ENCODE results near the gene ROS1.

The ROS1 gene

GRCh38 chr6:117311726-117312125 lies 114.0 kb downstream of the ROS1 start:
- no peak for DNase-seq (ENCODE audit: low read depth in 2 of 2, low spot score in 1 of 2)

- no peak for DNase-seq (ENCODE audit: low read depth in 2 of 2, low spot score in 1 of 2)
These were observed 114.4 kb downstream of the ROS1 start for GRCh38 chr6:117311310-117311709.

DNA sequence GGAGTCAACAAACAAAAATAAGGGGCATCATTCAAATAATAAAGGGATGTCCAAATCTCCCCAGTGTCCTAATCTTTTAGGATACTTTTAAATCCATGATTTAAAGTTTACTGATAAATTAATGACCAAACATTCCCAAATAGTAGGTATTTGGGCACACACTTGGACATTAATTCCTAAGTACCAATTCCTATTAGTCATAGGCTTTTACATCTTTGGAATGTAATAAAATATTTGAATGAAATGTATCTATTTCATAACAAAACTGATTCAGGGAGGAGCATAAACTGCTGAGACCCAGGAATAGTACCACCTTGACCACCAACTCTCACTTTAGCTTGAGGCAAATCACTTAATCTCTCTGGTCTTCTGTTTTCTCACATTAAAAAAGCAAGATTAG lies 116.1 kb downstream of the ROS1 start:
- DNase-seq (ENCODE audit: low read depth in 2 of 2, low spot score in 1 of 2) = no peak

DNA sequence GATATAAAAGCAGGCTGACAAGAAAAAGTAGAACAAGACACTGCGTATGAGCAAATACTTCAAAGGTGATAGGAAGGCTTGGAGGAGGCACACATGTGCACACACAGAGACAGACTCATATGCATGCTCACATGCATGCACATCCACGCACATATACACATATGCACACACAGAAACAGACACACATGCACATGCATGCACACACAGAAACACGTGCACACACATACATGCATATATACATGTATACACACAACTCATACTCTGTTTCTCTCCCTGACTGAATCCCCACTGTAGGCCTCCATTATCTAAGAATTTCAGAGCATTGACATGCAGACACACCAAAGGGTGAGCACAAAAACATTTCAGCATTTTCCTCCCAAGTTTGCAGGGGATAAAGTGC lies 116.7 kb downstream of the ROS1 start:
- no peak for DNase-seq (ENCODE audit: low read depth in 2 of 2, low spot score in 1 of 2)

DNA sequence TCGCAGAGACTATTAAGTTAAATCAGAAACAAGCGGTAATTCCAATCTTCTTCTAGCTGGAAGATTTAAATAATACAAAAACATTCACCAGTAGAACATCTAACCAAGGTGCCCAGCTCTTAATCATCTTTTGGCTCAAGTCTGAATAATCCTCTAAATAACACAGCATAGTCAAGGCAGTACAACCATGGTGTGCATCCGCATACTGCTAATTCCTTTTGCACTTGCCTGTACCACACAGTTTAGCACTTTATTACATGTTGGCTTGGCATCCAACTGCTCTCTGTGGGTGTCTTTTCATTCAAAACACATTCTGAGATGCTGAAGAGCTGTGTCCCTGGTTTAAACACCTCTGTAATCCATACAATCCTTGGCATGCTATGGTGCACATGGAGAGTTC lies 118.1 kb downstream of the ROS1 start:
- DNase-seq (ENCODE audit: low read depth in 2 of 2, low spot score in 1 of 2) = no peak

- no peak for DNase-seq (ENCODE audit: low read depth in 2 of 2, low spot score in 1 of 2)
These were observed 119.4 kb downstream of the ROS1 start for GRCh38 chr6:117306227-117306790.

DNA sequence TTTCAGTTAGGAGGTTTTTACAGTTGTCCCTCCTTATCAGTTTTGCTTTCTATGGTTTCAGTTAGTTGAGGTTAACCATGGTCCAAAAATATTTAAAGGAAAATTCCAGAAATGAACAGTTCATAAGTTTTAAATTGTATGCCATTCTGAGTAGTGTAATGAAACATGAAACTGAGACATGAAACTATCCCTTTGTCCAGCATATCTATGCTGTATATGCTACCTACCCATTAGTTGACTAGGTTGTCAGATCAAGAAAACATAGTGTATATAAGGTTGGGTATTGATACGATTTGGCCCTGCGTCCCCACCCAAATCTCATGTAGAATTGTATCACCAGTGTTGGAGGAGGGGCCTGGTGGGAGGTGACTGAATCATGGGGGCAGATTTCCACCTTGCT lies 121.3 kb downstream of the ROS1 start:
- DNase-seq (ENCODE audit: low read depth in 2 of 2, low spot score in 1 of 2) = no peak

- no peak for DNase-seq (ENCODE audit: low read depth in 2 of 2, low spot score in 1 of 2)
These were observed 122.4 kb downstream of the ROS1 start for GRCh38 chr6:117303323-117303722.

GRCh38 chr6:117298941-117299340 lies 126.8 kb downstream of the ROS1 start:
- no peak for DNase-seq (ENCODE audit: low read depth in 2 of 2, low spot score in 1 of 2)

- no peak for DNase-seq (ENCODE audit: low read depth in 2 of 2, low spot score in 1 of 2)
These were observed 135.4 kb downstream of the ROS1 start for GRCh38 chr6:117290173-117290846.

GRCh38 chr6:117288083-117288715 lies 137.5 kb downstream of the ROS1 start:
- DNase-seq (ENCODE audit: low read depth in 2 of 2, low spot score in 1 of 2) = no peak

DNA sequence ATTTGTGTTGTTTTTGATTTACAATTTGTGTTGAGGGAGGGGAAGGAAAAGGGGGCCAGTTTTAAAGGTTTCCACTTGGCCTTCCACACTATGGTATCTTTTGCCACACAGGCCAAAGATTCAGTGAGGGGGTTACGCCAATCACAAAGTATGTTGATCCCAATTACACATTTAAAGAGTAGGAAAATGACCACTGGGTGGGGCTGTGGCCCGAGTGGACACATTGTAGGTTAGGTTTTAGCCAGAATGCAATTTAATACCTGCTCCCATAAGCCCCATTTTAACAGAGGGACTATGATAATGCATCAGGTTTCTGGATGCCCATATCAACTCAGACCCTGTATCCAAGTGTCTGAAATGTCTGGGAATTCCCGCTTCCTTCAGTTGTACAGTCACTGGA lies 144.8 kb downstream of the ROS1 start:
- no peak for DNase-seq (ENCODE audit: low read depth in 2 of 2, low spot score in 1 of 2)

DNA sequence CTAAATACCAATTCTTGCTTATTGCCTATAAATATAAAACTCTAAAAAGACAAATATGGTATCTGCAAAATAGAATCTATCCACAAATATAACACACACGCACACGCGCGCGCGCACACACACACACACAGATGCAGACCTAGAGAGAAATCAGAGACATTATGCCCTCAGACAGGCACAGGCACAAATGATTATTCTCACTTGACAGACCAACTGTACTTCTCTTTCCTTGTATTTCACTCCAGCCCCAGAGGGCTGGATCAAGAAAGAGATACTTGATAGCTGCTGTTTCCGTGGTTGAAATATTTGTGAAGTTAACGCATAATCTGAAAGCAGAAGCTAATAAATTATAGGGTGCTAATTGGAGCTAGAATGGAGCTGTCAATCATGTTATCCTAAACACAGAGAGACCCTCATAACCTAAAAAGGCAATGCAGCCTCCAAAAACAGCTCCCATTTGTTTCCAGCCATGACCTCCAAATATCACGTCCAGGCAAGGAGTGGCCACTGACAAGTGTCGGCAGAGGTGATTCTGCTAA lies 148.9 kb downstream of the ROS1 start:
- DNase-seq (ENCODE audit: low read depth in 2 of 2, low spot score in 1 of 2) = no peak

- DNase-seq (ENCODE audit: low read depth in 2 of 2, low spot score in 1 of 2) = no peak
These were observed 150.0 kb downstream of the ROS1 start for GRCh38 chr6:117275711-117276110.

- no peak for DNase-seq (ENCODE audit: low read depth in 2 of 2, low spot score in 1 of 2)
These were observed 150.5 kb downstream of the ROS1 start for GRCh38 chr6:117275205-117275604.

- no peak for DNase-seq (ENCODE audit: low read depth in 2 of 2, low spot score in 1 of 2)
These were observed 152.9 kb downstream of the ROS1 start for GRCh38 chr6:117272891-117273290.

DNA sequence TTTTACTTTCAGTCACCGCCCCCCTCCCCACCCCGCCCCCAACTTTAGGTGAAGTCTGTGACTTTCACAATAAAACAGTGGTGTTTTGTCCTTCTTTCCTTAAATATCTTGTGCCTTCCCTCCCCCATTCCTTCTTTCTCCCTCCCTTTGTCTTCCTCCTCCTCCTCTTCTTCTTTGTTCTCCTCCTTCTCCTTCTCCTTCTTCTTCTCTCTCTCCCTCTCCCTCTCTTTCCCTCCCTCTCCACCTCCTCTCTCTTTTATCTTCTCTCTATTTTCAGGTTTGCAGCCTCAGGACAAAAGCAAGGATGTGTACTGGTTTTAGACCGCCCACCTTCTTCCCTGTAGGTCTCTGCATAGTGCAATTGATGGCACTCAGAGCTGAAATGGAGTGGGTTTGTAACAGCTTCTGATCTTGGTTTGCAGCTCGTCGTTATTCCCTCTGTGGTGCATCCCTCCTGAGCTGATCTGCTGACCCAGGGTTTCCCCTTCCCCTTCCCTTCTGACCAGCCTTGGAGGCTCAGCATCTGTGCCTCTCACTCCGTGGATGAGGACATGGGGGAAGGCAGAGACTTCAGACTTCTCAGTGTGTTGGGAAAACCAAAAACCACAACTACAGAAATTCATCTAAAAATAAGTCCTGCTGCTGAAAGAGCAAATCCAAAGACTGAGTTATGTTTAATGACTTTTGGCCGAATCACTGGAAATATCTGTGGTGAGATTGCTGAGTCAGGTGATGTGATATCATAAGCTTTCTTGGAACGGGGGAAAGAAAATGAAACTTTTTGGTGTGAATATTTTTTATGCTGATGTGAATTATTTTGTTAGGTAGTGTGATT lies 153.5 kb downstream of the ROS1 start:
- DNase-seq (ENCODE audit: low read depth in 2 of 2, low spot score in 1 of 2) = no peak

- no peak for DNase-seq (ENCODE audit: low read depth in 2 of 2, low spot score in 1 of 2)
These were observed 154.8 kb downstream of the ROS1 start for GRCh38 chr6:117270843-117271507.

GRCh38 chr6:117270055-117270842 lies 155.5 kb downstream of the ROS1 start:
- DNase-seq (ENCODE audit: low read depth in 2 of 2, low spot score in 1 of 2) = no peak

DNA sequence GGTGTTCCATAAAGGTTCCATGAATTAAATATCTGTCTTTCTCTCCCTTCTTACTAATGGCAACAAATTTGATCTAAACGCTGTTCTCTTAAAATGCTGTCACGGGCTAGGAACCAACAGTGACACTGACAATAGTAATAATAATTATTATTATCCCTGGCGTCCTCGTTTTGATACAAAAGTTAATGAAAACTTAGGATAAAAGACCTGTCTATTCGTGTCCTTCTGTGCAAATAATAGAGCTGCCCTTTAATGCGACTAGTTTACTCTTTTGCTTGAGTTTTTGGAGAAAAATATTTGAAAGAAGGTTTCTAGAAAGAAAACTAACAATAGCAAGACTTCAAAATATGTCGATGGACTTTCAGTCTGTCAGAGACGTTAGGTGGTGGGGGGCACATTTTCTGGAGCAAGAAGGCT lies 156.1 kb downstream of the ROS1 start:
- no peak for DNase-seq (ENCODE audit: low read depth in 2 of 2, low spot score in 1 of 2)

All from stimulated activated CD8-positive, alpha-beta memory T cell treated with anti-CD3 and anti-CD28 coated beads, Interleukin-4, amount 100 ng/mL, for 4 hours (primary cell).